ENCODE data around the gene TEAD1. TPM values are rescaled to one million over a fixed set of nuclear protein-coding genes. Genes with fewer than 3 reads are reported as not detected.

Gene TEAD1
- total RNA-seq, 4 donors from 2014 or later: 45.7 to 88.7 (median 71.4) TPM

DNA sequence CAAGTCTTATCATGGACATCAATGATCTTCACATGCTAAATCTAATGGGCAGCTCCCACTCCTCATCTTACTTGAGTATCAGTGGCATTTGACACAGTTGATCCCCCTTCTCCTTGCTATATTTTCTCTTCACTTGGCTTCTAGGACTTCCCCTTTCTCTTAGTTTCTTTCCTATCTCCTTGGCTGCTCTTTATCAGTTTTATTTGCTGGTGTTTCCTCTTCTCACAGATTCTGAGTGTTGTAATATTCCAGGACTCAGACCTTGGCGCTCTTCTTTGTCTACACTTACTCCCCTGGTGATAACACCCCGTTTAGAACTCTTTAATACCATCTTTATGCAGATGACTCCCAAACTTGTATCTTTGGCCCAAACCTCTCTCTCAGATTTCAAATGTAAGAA is 301.0 kb downstream of the TEAD1 start:
- DNase-seq (ENCODE audit: low spot score in 2 of 2): no peak
- TF ChIP-seq POLR2A (IDR thresholded peaks at IDR 0.05): no peak
- TF ChIP-seq, protein P1, sequence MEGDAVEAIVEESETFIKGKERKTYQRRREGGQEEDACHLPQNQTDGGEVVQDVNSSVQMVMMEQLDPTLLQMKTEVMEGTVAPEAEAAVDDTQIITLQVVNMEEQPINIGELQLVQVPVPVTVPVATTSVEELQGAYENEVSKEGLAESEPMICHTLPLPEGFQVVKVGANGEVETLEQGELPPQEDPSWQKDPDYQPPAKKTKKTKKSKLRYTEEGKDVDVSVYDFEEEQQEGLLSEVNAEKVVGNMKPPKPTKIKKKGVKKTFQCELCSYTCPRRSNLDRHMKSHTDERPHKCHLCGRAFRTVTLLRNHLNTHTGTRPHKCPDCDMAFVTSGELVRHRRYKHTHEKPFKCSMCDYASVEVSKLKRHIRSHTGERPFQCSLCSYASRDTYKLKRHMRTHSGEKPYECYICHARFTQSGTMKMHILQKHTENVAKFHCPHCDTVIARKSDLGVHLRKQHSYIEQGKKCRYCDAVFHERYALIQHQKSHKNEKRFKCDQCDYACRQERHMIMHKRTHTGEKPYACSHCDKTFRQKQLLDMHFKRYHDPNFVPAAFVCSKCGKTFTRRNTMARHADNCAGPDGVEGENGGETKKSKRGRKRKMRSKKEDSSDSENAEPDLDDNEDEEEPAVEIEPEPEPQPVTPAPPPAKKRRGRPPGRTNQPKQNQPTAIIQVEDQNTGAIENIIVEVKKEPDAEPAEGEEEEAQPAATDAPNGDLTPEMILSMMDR (IDR thresholded peaks at IDR 0.05): no peak
- intact Hi-C loops (cut with DNase I; ENCODE audit: low total_unique reads): no loop called here
- H3K4me3 ChIP-seq (ENCODE audit: low read depth, poor library complexity, severe bottlenecking): no peak overlapping the region
- 78 to 86% methylated on average over 2 of the region's 2 CpGs for WGBS, 2 donors

DNA sequence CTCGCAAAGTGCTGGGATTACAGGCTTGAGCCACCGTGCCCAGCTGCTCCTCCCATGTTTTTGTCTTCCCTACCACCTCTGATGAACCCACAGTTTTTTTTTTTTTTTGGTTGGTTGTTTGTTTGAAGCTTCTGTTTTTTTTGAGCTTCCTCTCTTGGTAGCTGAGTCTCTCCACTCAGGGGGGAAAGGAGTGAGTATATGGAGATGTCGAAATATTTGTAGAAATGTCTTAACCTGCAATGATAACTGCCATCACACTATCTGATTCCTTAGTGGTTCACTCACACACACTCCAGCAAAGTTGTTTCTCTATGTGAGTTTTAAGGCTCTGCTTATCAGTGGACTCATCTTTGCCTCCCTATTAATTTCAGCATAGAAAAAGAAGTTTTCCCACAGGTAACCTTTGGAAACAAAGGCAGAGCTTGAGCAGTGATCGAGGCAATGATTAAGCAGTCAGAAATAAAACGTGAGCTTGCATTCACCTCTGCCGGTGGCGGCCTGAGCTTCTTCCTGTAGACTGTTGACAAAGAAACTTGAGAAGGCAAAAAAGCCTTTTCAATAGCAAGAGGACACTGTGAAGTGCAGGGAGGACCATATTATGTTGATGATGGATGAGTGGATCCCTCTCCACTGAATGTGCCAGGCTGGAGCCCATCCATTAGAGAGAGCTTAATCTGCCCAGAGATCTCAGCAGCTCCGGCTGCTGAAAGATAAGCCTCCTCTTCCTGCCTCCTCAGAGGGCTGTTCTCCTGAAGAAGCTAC is 305.9 kb downstream of the TEAD1 start:
- WGBS, 2 donors: 64 to 66% methylated on average over 8 of the region's 8 CpGs
- intact Hi-C loops (cut with DNase I; ENCODE audit: low total_unique reads): no loop called here
- TF ChIP-seq, protein P1 (IDR thresholded peaks at IDR 0.05): no peak
- no peak overlapping the region for H3K4me3 ChIP-seq (ENCODE audit: low read depth, poor library complexity, severe bottlenecking)
- no peak for DNase-seq (ENCODE audit: low spot score in 2 of 2)

DNA sequence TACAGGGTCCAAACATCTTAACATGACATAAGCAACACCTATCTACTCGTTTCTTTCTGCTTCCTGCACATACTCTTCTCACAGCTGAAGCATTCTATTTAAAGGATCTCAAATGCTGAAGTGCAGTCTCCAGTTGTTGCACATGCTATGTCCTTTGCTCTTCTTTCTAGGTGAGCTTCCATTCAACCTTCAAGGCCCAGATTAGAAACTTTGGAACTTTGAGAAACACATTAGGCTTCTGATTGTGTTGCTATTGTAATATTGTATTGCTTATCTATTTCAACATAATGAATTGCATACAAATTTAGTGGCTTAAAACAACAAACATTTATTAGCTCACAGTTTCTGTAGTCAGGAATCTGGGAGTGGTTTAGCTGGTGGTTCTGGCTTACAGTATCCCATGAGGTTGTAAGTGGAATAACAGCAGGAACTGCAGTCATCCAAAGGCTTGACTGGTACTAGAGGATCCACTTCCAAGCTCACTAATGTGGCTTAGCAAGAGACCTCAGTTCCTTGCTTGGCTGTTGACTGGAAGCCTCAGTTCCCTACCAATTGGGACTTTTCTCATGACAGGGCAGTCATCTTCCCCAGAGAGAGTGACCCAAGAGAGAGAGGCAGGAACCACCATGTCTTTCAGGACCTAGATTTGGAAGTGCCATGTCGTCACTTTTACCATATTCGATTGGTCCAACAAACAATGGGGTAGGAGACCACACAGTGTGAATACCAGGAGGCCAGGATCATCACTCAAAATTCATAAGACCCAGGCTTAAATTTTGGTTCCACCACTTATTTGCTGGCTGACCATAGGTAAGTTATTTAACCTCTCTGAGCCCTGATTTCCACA is 307.7 kb downstream of the TEAD1 start:
- intact Hi-C loops (cut with DNase I; ENCODE audit: low total_unique reads): no loop called here
- 80% methylated on average over 3 of the region's 3 CpGs for WGBS, 2 donors
- TF ChIP-seq POLR2A (IDR thresholded peaks at IDR 0.05): no peak
- TF ChIP-seq, protein P1 (IDR thresholded peaks at IDR 0.05): no peak
- DNase-seq (ENCODE audit: low spot score in 2 of 2): no peak
- H3K4me3 ChIP-seq (ENCODE audit: low read depth, poor library complexity, severe bottlenecking): no peak overlapping the region

DNA sequence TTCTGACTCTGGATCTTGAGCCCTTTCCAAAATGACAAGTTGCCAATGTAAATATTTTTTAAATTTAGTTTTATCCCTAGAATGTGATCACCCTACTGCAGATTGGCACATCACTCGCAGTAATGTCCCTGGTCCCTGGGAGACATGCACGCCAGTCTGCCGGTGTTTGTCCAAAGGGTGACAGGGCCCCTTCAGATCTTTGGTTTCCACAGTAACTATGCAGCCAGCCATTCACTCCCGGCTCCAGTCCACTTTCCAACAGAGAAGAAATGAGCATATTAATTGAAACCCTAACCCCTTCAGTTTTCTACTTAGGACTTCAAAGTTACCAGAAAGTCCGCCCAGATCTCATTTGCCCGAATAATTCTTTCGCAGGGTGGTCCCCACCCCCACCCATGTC is 309.1 kb downstream of the TEAD1 start:
- DNase-seq (ENCODE audit: low spot score in 2 of 2): no peak
- no peak overlapping the region for H3K4me3 ChIP-seq (ENCODE audit: low read depth, poor library complexity, severe bottlenecking)
- intact Hi-C loops (cut with DNase I; ENCODE audit: low total_unique reads): no loop called here
- no peak for TF ChIP-seq POLR2A (IDR thresholded peaks at IDR 0.05)
- TF ChIP-seq, protein P1 (IDR thresholded peaks at IDR 0.05): no peak
- WGBS, 2 donors: 71 to 86% methylated on average over 7 of the region's 7 CpGs

DNA sequence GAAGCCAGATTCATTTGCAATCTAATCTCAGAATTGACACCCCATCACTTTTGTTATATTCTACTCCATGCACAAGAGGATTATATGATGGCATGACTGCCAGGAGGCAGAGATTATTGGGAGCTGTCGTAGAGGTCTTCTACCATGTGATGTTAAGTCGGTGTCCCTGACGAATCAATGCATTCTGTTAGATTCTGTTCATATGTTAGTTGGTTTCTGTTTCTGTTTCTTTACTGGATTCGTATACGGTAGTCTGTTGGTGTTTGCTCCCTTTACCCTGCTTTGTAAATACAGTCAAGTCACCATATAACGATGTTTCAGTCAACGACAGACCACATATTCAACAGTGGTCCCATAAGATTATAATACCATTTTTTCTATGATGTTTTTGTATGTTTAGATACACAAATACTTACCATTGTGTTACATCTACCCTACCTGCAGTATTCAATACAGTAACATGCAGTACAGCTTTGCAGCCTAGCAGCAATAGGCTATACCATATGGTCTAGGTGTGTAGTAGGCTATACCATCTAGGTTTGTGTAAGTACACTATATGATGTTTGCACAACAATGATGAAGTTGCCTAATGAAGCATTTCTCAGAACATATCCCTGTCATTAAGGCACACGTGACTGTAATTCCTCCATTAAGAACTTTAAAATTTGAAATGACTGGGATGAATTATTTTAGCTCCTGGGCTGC is 312.1 kb downstream of the TEAD1 start:
- intact Hi-C loops (cut with DNase I; ENCODE audit: low total_unique reads): no loop called here
- 89 to 91% methylated on average over 8 of the region's 8 CpGs for WGBS, 2 donors
- DNase-seq (ENCODE audit: low spot score in 2 of 2): no peak

More for the DNA sequence above, 312.1 kb downstream of the TEAD1 start:
- TF ChIP-seq POLR2A (IDR thresholded peaks at IDR 0.05): no peak
- TF ChIP-seq, protein P1 (IDR thresholded peaks at IDR 0.05): no peak
- H3K4me3 ChIP-seq (ENCODE audit: low read depth, poor library complexity, severe bottlenecking): no peak overlapping the region
